Activated effector memory CD4-positive, alpha-beta T cell treated with Interleukin-2 at 50 U/mL for 16 hours (primary cell): Measurements from ENCODE around the gene AEBP2.
"Not testable (repeated sequence)": the region's sequence is repeated elsewhere in the genome, so short reads cannot be mapped to it uniquely, and the experiment has no call there.

Source experiments
- DNase-seq: peaks from one replicate; pipeline ENCODE4 v3.0.0-alpha.2; 2020

The AEBP2 gene

GRCh38 chr12:19518209-19518608, 78.9 kb downstream of the AEBP2 start:
- no peak for DNase-seq

DNA sequence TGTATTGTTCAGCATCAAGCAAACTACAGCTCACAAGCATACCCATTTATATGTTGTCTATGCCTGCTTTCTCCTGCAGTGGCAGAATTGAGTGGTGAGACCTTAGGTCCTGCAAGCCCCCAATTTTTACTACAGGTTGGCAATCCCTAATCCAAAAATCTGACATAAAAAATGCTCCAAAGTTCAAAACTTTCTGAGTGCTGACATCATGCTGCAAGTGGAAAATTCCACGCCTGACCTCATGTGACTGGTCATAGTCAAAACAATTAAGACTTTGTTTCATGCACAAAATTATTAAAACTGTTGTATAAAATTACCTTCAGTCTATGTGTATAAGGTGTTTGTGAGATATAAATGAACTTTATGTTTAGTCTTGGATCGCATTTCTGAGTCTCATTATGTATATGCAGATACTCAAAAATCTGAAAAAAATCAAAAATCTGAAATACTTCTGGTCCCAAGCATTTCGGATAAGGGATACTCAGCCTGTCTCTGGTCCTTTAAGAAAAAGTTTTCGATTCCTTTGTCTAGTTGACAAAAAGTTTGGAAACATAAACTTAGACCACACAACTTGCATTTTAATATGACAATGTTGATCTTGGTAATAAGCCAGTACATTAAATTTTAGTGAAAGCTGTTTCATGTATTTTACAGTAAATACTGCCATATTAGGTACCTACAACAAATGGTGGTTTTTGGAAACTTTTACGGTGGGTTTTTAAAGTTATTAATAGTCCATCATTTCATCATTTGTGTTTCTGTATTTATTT, 81.5 kb downstream of the AEBP2 start:
- DNase-seq = no peak

GRCh38 chr12:19525274-19525673, 86.0 kb downstream of the AEBP2 start:
- no peak for DNase-seq

DNA sequence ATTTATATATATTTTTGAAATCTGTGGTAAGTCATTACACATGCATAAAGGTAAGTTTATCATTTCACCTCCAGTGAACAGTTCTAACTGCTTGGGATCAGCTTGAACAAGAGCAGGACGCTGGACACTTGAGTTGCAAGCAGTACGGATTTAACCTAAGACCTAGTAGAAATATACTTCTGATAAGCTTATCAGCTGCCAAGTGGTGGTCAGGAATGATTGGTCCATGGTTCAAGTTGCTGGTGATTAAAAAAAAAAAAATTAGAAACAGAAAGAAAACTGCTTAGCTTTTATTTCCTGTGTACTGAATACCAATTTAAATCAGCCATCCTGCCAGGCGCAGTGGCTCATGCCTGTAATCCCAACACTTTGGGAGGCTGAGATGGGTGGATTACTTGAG, 88.6 kb downstream of the AEBP2 start:
- no peak for DNase-seq

- no peak for DNase-seq
Measured at GRCh38 chr12:19528750-19529149, 89.5 kb downstream of the AEBP2 start.

DNA sequence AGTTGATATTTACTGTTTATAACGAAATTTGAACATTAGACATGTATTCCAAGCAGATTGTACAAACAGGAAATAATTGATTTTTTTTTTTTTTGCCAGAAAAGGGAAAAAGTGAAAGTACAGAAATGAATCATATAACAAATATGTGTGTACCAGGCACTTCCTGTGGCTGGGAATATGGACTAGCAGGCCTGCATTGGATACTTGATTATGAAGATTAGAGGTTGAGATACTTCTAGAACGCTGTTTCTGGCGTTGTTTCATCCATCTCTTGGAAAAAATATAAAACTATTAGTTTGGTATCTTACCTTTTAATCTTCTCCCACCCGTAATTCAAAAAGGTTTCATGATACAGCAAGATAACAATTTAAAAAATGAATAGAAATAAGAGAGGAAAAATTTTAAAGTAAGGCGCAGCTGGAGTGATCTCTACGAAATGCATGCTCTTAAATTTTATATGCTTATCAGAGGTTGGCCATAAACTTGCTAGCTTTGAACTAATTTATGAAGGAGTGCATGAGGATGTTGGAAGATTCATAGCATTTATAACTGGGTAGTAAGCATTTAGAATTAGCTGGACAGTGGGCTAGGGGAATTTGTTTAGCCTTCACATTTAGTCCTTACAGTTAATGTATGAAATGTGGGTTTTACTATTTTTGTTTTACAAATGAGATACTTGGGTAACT, 90.8 kb downstream of the AEBP2 start:
- DNase-seq = no peak

- no peak for DNase-seq
Measured at GRCh38 chr12:19530637-19531023, 91.3 kb downstream of the AEBP2 start.

DNA sequence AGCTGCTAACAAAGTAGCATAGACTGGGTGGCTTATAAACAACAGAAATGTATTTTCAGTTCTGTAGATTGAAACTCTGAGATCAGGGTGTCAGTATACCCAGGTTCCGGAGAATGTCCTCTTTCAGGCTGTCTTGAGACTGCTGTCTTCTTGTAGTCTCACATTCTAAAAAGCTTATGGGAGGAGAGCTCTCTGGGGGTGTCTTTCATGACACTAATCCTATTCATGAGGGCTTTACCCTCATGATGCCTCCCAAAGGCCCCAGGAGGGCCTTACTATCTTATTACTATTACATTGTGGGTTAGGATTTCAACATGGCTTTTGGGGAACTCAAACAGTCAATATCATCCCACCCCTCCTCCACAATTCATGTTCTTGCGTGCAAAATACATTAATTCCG, 94.3 kb downstream of the AEBP2 start:
- no peak for DNase-seq

DNA sequence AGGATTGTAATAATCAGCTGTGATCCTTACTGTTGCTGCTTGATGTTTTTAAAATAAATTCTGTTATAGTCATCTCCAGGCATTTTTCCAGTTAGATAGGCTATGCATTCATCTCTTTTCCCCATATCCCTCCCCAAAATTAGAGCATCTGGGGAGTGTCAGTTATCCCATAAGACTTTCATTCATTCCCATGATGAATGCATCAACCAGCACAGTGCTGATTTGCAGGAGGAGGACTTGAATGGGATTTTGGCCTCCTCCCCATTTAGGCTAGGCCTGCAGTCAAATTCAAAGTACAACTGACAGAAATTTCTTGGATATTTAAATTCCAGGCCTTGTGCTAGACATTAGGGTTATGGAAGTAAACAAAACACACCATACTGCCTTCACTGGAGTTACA, 99.8 kb downstream of the AEBP2 start:
- DNase-seq = no peak

DNA sequence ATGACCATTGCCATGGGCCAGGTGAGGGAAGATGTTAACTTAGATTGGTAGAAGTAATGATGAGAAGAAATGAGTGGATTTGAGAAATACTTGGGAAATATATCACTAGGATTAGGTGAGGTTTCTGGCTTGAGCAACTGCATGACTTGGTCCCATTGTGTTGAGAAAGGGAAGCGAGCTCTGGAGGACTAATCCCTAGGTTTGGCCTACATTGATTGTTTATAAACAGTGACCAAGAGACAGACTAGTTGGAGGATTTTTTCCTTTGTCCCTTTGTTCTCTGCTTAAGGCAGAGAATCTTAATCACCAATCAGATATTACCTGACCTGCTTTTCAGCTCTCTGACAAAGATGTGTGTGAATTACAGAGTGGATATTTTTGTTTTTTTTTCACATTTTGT, 100.5 kb downstream of the AEBP2 start:
- no peak for DNase-seq

GRCh38 chr12:19542606-19543005, 103.3 kb downstream of the AEBP2 start:
- DNase-seq = no peak

DNA sequence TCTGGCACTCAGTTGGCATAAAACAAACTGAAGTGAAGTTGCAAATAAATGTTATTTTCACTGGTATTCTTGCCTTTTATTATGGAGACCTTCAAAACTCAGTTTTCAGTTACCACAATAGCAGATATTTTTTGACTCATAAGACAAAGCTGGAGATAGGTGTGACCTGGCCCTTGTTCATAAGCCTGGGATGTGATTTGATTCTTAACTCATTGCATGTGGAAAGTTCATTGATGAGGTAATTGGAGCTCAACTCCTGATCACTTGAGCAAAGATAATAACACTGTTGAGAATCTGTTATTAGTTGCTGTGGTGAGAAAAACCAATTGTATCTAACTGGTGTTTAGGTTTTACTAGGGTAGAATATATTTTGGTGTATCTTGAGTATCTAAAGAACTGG, 105.1 kb downstream of the AEBP2 start:
- no peak for DNase-seq

DNA sequence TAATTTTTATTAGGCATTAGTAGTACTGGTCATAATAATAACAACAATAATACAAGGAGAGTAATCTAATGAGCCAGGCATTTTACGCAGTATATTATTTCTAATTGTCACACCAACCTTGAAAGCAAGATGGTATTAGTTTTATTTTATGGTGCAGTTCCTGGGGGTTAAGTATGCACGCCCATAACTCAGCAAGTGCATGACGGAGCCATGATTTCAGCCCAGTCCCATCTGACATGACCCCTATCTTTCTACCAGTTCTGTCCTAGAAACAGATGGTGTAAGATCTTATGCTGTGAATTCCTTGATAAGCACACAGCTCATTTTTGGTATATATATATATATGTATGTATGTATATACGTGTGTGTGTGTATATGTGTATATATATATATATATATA, 106.0 kb downstream of the AEBP2 start:
- DNase-seq = no peak

- no peak for DNase-seq
Measured at GRCh38 chr12:19546027-19546426, 106.7 kb downstream of the AEBP2 start.

DNA sequence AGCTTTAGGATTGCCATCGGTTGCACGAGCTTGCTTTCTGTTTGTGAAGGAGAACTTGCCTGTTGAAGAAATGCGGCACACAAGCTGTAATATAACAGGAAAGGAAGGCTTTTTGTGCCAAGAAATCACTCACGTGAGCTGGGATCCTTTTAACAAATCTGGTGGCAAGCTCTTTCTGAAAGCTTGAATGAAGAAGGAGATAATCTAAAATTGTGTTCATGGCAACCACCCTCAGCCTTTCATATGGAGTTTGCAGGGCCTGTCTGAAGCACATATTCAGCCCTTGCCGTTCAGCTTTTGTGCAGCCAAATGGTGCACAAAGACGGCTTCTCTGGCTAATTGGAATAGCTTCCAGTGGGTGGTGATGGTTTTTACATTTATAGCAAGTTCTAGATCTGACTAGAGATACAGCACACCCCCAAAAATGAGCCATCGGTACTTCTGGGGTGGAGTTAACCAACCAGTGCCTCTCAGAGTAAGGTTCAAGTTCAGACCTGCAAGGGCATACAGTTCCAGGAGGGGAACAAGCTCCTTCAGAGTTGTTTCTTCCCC, 107.4 kb downstream of the AEBP2 start:
- no peak for DNase-seq

DNA sequence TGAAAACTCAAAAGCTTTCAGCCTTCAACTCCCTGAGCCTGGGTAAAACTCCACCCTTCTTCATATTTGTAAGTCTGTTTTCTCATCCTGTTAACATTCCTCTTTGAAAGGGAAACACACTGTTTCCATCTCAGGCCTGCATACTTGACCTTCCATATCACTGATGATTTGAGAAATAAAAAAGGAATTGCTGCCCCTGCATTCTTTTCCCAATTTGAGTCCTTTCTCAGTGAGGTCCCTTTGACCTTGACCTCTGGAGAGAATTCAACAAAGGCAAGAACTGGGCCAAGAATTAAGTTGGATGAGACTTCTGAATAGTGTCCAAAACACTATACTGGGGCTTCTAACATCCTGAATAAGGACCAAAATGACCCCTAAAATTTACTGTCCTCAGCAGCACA, 108.0 kb downstream of the AEBP2 start:
- no peak for DNase-seq

GRCh38 chr12:19548834-19549233, 109.5 kb downstream of the AEBP2 start:
- no peak for DNase-seq

GRCh38 chr12:19550626-19551025, 111.3 kb downstream of the AEBP2 start:
- no peak for DNase-seq

DNA sequence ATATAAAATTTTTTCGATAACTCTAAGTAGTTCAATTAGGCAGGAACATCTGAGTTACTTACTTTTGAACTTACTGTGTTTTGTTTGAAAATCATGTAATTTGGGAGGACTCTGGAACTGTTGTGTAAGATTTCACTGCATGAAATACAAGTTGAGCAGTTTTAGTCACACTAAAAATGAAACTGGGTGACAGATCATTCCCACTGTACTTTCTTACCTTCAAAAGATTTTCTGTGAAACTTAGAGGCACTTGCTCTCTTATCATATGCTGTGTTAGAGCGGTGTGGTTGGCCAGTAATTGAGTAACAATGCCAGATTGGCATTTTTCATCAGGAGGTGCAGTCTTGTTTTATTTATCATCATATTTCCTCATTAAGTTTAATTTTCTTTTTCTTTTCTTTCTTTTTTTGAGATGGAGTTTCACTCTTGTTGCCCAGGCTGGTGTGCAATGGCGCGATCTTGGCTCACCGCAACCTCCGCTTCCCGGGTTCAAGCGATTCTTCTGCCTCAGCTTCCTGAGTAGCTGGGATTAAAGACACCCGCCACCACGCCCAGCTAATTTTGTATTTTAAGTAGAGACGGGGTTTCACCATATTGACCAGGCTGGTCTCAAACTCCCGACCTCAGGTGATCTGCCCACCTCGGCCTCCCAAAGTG, 113.3 kb downstream of the AEBP2 start:
- not testable (repeated sequence) for DNase-seq

DNA sequence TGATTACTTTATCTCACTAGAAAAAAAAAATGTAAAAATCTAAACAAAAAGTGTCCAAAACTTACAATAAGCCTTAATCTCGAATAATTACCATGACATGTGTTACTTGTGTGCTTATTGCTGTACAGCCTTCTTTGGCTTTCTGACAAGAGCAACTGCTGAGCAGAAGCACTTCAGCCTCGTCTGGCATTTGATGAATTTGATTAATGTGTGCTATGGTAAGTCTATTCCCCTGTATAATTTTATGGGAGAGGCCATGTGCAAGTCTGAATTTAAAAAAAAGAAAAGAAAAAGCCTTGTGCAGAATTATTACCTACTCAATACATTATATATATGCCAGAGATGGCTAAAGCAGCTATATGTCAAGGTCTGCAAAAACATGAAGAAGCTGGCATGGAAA, 113.9 kb downstream of the AEBP2 start:
- no peak for DNase-seq

DNA sequence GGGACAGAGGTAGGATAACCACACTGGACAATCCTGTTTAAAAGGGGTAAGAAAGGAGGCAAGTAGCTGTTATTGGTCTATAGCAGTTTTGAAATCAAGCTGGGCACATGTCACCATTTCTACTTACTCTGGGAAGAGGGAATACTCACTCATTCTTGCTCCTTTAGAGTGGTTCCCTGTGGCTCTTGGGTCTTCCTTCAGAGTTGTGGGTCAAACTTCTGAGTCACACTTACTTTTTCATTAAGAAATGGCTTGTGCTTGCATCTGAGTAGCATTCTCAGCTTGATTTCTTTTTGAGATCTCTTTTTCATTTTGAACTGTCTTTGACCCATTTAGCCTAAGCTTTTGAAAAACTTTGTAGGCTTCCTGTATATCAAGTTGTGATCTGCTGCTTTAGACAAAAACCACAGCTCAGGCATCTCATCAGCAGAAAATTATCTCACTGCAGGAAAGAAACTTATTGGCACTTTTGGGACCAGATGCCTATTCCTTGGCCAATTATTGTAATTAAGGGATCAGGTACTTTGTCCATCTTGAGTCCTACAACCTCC, 122.2 kb downstream of the AEBP2 start:
- DNase-seq = no peak
